A549 (cell line): Measurements from ENCODE around the gene RNF214.

Experiments used
- CBX2 ChIP-seq: fragments of 200-600 bp; sonication (generic); IDR thresholded peaks from 2 replicates; pipeline ENCODE4 v1.6.1; 2016; ENCODE audit warnings: low read depth, mild to moderate bottlenecking, borderline replicate concordance
- CHD4 ChIP-seq: fragments of 200-600 bp; sonication (generic); IDR thresholded peaks from 2 replicates; pipeline ENCODE4 v1.6.1; 2016; ENCODE audit warnings: antibody characterized with exemption, mild to moderate bottlenecking, borderline replicate concordance
- EP300 ChIP-seq, 2 experiments: fragments of >200 bp; sonication (Bioruptor Twin); formaldehyde crosslinking; IDR thresholded peaks; 2 replicates in 1 of 2; 3 replicates in 1 of 2; pipeline ENCODE4 v1.6.1; 2016 to 2017
- MAFK ChIP-seq: fragments of 450-650 bp; IDR thresholded peaks from 2 replicates; pipeline ENCODE4 v1.6.1; 2014; ENCODE audit not compliant: partially characterized antibody
- MAX ChIP-seq: IDR thresholded peaks from 2 replicates; pipeline ENCODE4 v1.6.1; 2012
- SREBF2 ChIP-seq: fragments of 450-650 bp; IDR thresholded peaks from 2 replicates; pipeline ENCODE4 v1.6.1; 2014; ENCODE audit warnings: mild to moderate bottlenecking, moderate library complexity
- TF ChIP-seq, protein P1 (sequence below): fragments of >200 bp; sonication (Bioruptor Twin); formaldehyde crosslinking; IDR thresholded peaks from 3 replicates; pipeline ENCODE4 v1.5.1; 2016
- TF ChIP-seq, protein P2 (sequence below): fragments of 450-650 bp; IDR thresholded peaks from 2 replicates; pipeline ENCODE4 v1.6.1; 2014; ENCODE audit warnings: antibody characterized with exemption

DNA sequence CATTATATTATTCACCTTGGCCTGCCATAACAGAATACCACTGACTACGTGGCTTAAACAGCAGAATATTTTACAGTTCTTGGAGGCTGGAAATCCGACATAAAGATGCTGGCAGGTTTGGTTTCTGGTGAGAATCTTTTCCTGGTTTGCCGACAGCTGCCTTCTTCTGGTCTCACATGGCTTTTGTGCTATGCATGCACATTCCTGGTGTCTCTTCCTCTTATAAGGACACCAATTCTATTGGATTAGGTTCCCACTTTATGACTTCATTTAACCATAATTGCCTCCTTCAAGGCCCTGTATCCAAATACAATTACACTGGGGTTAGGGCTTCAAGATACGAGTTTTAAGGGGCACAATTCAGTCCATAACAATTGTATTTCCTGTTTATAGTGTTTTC, 17.1 kb downstream of the RNF214 start:
- TF ChIP-seq, protein P1, sequence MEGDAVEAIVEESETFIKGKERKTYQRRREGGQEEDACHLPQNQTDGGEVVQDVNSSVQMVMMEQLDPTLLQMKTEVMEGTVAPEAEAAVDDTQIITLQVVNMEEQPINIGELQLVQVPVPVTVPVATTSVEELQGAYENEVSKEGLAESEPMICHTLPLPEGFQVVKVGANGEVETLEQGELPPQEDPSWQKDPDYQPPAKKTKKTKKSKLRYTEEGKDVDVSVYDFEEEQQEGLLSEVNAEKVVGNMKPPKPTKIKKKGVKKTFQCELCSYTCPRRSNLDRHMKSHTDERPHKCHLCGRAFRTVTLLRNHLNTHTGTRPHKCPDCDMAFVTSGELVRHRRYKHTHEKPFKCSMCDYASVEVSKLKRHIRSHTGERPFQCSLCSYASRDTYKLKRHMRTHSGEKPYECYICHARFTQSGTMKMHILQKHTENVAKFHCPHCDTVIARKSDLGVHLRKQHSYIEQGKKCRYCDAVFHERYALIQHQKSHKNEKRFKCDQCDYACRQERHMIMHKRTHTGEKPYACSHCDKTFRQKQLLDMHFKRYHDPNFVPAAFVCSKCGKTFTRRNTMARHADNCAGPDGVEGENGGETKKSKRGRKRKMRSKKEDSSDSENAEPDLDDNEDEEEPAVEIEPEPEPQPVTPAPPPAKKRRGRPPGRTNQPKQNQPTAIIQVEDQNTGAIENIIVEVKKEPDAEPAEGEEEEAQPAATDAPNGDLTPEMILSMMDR, result no peak
- TF ChIP-seq CHD4, result no peak
- TF ChIP-seq CBX2, result no peak
- TF ChIP-seq EP300 (IDR thresholded peaks at IDR 0.05), result no peak
- TF ChIP-seq, protein P2, sequence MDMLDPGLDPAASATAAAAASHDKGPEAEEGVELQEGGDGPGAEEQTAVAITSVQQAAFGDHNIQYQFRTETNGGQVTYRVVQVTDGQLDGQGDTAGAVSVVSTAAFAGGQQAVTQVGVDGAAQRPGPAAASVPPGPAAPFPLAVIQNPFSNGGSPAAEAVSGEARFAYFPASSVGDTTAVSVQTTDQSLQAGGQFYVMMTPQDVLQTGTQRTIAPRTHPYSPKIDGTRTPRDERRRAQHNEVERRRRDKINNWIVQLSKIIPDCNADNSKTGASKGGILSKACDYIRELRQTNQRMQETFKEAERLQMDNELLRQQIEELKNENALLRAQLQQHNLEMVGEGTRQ, result no peak
- no peak for TF ChIP-seq MAX
- TF ChIP-seq MAFK, result no peak
- no peak for TF ChIP-seq SREBF2
